Urothelium cell line (cell line): ENCODE measurements around the gene ERCC6L2.

ENCODE experiments used
- DNase-seq: peaks from one replicate; pipeline ENCODE4 v3.0.0; 2011; ENCODE audit warnings: low spot score, mixed read lengths
- FAIRE-seq: peaks from 2 replicates; lab custom pipeline; 2011; peaks lifted over from hg19 to GRCh38; lab: Jason Lieb, UNC

Gene ERCC6L2

GRCh38 chr9:95875305-95876137 lies at the start of gene ERCC6L2:
Gene ERCC6L2 (plus strand): TSS chr9:95875691. CDS start chr9:95876039, 348 bp downstream.
- peak; percentile 89 for FAIRE-seq
- peak; percentile 96 for DNase-seq

- DNase-seq (no peak), FAIRE-seq (no peak)
Observed at GRCh38 chr9:95826183-95826838, 49.2 kb upstream of the ERCC6L2 start.

GRCh38 chr9:95830768-95831167 lies 44.7 kb upstream of the ERCC6L2 start:
- no peak for DNase-seq
- no peak for FAIRE-seq

DNA sequence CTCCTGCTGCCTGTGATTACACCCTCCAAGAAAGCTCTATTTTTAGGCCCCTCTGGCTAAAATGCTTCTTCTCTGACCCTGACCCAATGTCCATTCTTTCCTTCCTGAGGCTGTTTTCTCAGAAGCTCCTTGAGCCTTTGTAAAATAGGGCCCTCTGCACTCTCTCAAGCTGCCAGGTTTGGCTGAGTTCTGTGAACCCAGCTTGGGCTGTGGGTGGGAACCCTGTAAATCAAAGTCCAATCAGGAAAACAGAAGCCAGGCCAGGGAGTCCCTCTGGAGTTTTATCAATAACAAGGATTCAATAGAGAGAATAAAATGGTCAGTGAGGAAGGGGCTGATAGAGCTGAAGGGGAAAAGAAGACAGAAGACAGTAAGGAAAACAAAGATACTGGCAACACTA lies 43.7 kb upstream of the ERCC6L2 start:
- DNase-seq (no peak), FAIRE-seq (no peak)

- FAIRE-seq (no peak), DNase-seq (no peak)
Observed at GRCh38 chr9:95833546-95834178, 41.8 kb upstream of the ERCC6L2 start.

GRCh38 chr9:95834281-95834907 lies 41.1 kb upstream of the ERCC6L2 start:
- DNase-seq: peak; percentile 27
- FAIRE-seq: no peak

- no peak for FAIRE-seq
Observed at GRCh38 chr9:95835393-95835792, 40.1 kb upstream of the ERCC6L2 start.

GRCh38 chr9:95836072-95836471 lies 39.4 kb upstream of the ERCC6L2 start:
- no peak for DNase-seq
- no peak for FAIRE-seq

More at GRCh38 chr9:95835393-95835792, 40.1 kb upstream of the ERCC6L2 start:
- DNase-seq: no peak

DNA sequence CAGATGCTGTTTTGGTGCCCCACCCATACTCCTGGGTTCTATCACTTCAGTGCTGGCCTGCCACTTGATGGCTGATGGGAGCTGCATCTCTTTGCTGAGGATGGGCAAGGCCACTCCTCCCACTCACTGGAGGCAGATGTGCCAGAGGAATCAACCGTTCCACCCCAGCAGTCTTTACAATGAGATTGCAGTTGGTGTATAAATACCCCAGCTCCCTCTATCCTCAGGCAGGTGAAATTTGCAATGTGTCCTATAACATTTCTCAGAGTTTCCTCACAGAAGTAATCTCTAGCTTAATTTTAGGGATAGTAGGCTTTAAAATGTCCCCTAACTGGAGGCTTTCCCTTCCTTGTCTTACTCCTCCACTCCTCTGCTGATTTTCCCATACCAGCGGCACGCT lies 36.5 kb upstream of the ERCC6L2 start:
- DNase-seq (no peak), FAIRE-seq (no peak)

- DNase-seq (no peak), FAIRE-seq (no peak)
Observed at GRCh38 chr9:95840074-95840473, 35.4 kb upstream of the ERCC6L2 start.

GRCh38 chr9:95841377-95841776 lies 34.1 kb upstream of the ERCC6L2 start:
- FAIRE-seq: no peak
- DNase-seq: no peak

- FAIRE-seq: no peak
- no peak for DNase-seq
Observed at GRCh38 chr9:95845751-95846150, 29.7 kb upstream of the ERCC6L2 start.

DNA sequence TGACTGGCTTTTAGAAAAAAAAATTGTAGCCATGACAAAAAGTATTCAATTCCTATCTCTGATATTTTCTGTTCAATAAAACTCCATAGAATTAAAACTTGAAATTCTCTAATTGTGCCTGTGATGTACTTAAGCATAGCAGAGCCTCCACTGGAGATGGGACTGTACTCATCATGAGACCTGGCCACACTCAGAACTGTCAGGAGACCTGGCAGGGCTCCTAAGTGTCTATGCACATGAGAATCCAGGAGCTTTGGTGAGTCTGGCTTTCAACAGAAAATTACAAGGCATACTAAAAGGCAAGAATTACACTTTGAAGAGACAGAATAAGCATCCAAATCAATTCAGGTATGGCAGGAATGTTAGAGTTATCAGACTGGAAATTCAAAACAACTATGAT lies 26.7 kb upstream of the ERCC6L2 start:
- no peak for FAIRE-seq
- DNase-seq: no peak

DNA sequence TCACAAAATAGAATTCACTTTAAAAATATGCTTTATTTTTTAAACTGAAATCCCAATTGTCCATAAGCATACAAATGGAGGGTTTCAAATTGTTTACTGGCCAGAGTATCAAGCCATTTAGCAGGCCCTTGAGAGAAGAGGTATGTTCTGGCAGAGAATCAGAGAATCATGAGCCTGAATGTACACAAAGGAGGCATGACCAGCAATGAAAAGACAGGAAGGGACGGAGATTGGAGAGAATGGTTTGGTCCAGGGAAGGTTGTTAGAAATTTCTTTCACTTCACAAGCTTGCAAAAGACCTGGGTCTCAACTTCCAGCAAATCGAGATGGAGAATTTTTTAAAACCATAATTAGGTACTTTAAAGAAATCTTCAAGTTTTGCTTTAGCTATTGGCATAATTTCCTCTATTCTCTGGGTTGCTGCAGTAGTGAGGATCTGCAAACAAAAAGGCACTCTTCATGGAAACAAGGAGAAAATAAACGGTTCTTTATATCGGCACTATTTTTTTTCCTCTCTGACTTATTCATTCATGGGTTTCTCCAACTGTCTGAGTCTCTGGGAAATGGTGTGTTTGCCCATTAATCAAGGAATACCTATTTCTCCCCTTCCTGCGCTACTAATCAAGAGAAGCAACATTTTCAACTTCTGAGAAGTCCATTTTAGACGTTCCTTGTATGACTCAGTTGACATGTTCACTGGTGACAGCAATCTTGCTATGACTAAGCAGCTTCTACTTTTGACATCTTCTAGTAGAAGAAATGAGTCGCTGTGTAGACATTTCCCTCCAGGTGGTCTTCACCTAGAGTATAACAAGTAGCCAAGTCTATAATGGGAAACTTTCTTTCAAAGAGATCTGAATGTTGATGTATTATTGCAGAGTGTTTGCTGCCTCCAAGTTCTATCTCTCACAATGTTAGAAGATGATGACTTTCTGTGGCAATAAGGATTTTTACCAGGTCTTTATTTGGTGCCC lies 23.1 kb upstream of the ERCC6L2 start:
- FAIRE-seq (no peak), DNase-seq (no peak)

- FAIRE-seq (no peak), DNase-seq (no peak)
Observed at GRCh38 chr9:95854386-95855020, 21.0 kb upstream of the ERCC6L2 start.

- FAIRE-seq (no peak), DNase-seq (no peak)
Observed at GRCh38 chr9:95855961-95856360, 19.5 kb upstream of the ERCC6L2 start.

- FAIRE-seq: no peak
- DNase-seq: peak; percentile 71
Observed at GRCh38 chr9:95857124-95857523, 18.4 kb upstream of the ERCC6L2 start.

GRCh38 chr9:95857896-95858295 lies 17.6 kb upstream of the ERCC6L2 start:
- FAIRE-seq (no peak), DNase-seq (no peak)

DNA sequence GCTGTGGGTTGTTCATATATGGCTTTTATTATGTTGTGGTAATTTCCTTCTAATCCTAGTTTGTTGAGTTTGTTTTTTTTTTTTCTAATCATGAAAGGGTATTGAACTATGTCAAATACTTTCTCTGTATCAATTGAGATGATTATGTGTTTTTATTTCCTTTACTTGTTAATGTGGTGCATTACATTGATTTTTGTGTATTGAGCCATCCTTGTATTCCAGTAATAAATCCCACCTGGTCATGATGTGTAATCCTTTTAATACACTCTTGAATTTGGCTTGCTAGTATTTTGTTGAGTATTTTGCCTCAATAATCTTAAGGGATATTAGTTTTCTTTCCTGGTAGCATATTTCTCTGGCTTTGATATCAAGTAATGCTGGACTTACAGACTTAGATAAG lies 13.1 kb upstream of the ERCC6L2 start:
- no peak for DNase-seq
- FAIRE-seq: no peak
